Common myeloid progenitor, CD34-positive (primary cell): Measurements from ENCODE around the gene SFTPA1.
"Not testable (repeated sequence)": the region's sequence is repeated elsewhere in the genome, so short reads cannot be mapped to it uniquely, and the experiment has no call there.

Source experiments
- CTCF ChIA-PET: fragments of 350-600 bp; sonication (Branson Sonifier 250); formaldehyde crosslinking; loops from one replicate; lab custom pipeline; 2021; ENCODE audit warnings: antibody characterized with exemption; lab: Charles Lee
- POLR2A ChIA-PET: fragments of 350-600 bp; sonication (Branson Sonifier 250); formaldehyde crosslinking; loops from one replicate; lab custom pipeline; 2021; ENCODE audit warnings: antibody characterized with exemption; lab: Charles Lee
- DNase-seq, 3 donors: peaks; one replicate each; pipeline versions ENCODE4 v3.0.0 to v3.0.0-alpha.2; 2013
- H3K27ac ChIP-seq, 2 experiments: 1 replicate in 1 of 2; 2 replicates in 1 of 2; pipeline ENCODE4 v1.7.0; 2013; ENCODE audit warnings: inconsistent platforms in 2 of 2, low read length in 2 of 2, mild to moderate bottlenecking in 2 of 2, low read depth in 1 of 2, moderate library complexity in 1 of 2; ENCODE audit not compliant: severe bottlenecking in 2 of 2, insufficient read depth in 1 of 2, poor library complexity in 1 of 2
- H3K27me3 ChIP-seq, 5 experiments: replicated peaks in 2 of 5; 1 replicate in 3 of 5; 2 replicates in 2 of 5; pipeline versions ENCODE4 v1.6.1 to v1.7.0; 2013; ENCODE audit warnings: low read length in 4 of 5, mild to moderate bottlenecking in 2 of 5, moderate library complexity in 2 of 5, inconsistent platforms in 1 of 5; ENCODE audit not compliant: insufficient read depth in 5 of 5, control insufficient read depth in 4 of 5
- H3K36me3 ChIP-seq, 4 experiments: 1 replicate in 2 of 4; 2 replicates in 2 of 4; pipeline versions ENCODE4 v1.6.1 to v1.7.0; 2013; ENCODE audit warnings: low read length in 3 of 4, control low read depth in 1 of 4, mild to moderate bottlenecking in 1 of 4; ENCODE audit not compliant: control insufficient read depth in 4 of 4, insufficient read depth in 4 of 4
- H3K4me1 ChIP-seq, 4 experiments: 1 replicate in 3 of 4; 2 replicates in 1 of 4; pipeline versions ENCODE4 v1.6.1 to v1.7.1; 2013; ENCODE audit warnings: low read length in 3 of 4, mild to moderate bottlenecking in 3 of 4, control low read depth in 1 of 4, inconsistent platforms in 1 of 4, moderate library complexity in 1 of 4; ENCODE audit not compliant: control insufficient read depth in 4 of 4, insufficient read depth in 4 of 4; ENCODE audit errors: control extremely low read depth in 1 of 4
- H3K4me3 ChIP-seq, 7 experiments: 1 replicate in 4 of 7; 2 replicates in 3 of 7; pipeline versions ENCODE4 v1.5.1 to v1.7.0; 2013; ENCODE audit warnings: mild to moderate bottlenecking in 7 of 7, low read length in 6 of 7, moderate library complexity in 6 of 7, inconsistent platforms in 2 of 7, low read depth in 2 of 7, control low read depth in 1 of 7; ENCODE audit not compliant: insufficient read depth in 4 of 7, control insufficient read depth in 1 of 7; ENCODE audit errors: extremely low read depth in 1 of 7
- H3K9me3 ChIP-seq, 5 experiments: 1 replicate in 4 of 5; 2 replicates in 1 of 5; pipeline versions ENCODE4 v1.6.1 to v1.7.1; 2013; ENCODE audit warnings: low read length in 4 of 5, mild to moderate bottlenecking in 2 of 5, inconsistent platforms in 1 of 5, low read depth in 1 of 5, moderate library complexity in 1 of 5; ENCODE audit not compliant: control insufficient read depth in 4 of 5, insufficient read depth in 2 of 5; ENCODE audit errors: control extremely low read depth in 1 of 5
- WGBS: methylation state at CpG from one replicate; pipeline ENCODE4 v1.1.5; 2013; ENCODE audit not compliant: insufficient coverage; 5-methylcytosine and 5-hydroxymethylcytosine counted together

The SFTPA1 gene

GRCh38 chr10:79582096-79582495 lies 28.6 kb upstream of the SFTPA1 start:
- H3K4me1 ChIP-seq: no peaks in the 10 kb centered on the region
- peaks cover 0 to 4% (median 0%) of the 10 kb centered on the region in 5 experiments for H3K27me3 ChIP-seq
- no peak for DNase-seq
- ChIA-PET CTCF (no interaction called here), POLR2A (no interaction called here)
- H3K36me3 ChIP-seq: no peaks in the 10 kb centered on the region
- H3K4me3 ChIP-seq: no peak overlapping the region
- WGBS: 97% methylated on average over 5 of the region's 6 CpGs
- H3K9me3 ChIP-seq: peaks cover 0 to 7% (median 2%) of the 10 kb centered on the region in 5 experiments
- H3K27ac ChIP-seq: no peak overlapping the region

- H3K36me3 ChIP-seq, H3K27me3 ChIP-seq, H3K9me3 ChIP-seq, DNase-seq, POLR2A ChIA-PET, H3K27ac ChIP-seq, H3K4me3 ChIP-seq, H3K4me1 ChIP-seq, CTCF ChIA-PET: not testable (repeated sequence)
- 100% methylated on average over 1 of the region's 6 CpGs for WGBS
These were observed 27.8 kb upstream of the SFTPA1 start for GRCh38 chr10:79582954-79583353.

- Histone ChIP-seq H3K4me3 (no peak overlapping the region), H3K9me3 (peaks cover 0 to 7% (median 2%) of the 10 kb centered on the region in 5 experiments), H3K4me1 (no peaks in the 10 kb centered on the region), H3K36me3 (no peaks in the 10 kb centered on the region), H3K27me3 (peaks cover 0 to 4% (median 0%) of the 10 kb centered on the region in 5 experiments), H3K27ac (no peak overlapping the region)
- ChIA-PET POLR2A (no interaction called here), CTCF (no interaction called here)
- 97% methylated on average over 3 of the region's 7 CpGs for WGBS
- no peak for DNase-seq
These were observed 27.2 kb upstream of the SFTPA1 start for GRCh38 chr10:79583488-79584024.

GRCh38 chr10:79585870-79586527 lies 24.7 kb upstream of the SFTPA1 start:
- no peak overlapping the region for H3K4me3 ChIP-seq
- H3K4me1 ChIP-seq: no peaks in the 10 kb centered on the region
- ChIA-PET CTCF (no interaction called here), POLR2A (no interaction called here)
- peaks cover 0 to 8% (median 0%) of the 10 kb centered on the region in 5 experiments for H3K27me3 ChIP-seq
- no peak for DNase-seq
- no peaks in the 10 kb centered on the region for H3K9me3 ChIP-seq
- no peaks in the 10 kb centered on the region for H3K36me3 ChIP-seq
- WGBS: 96% methylated on average over 6 of the region's 11 CpGs
- H3K27ac ChIP-seq: no peak overlapping the region

- H3K4me1 ChIP-seq: no peaks in the 10 kb centered on the region
- H3K27ac ChIP-seq: no peak overlapping the region
- no peaks in the 10 kb centered on the region for H3K36me3 ChIP-seq
- no peak overlapping the region for H3K4me3 ChIP-seq
- POLR2A ChIA-PET: no interaction called here
- no CpG with 5 or more reads among the region's 2 CpGs for WGBS
- peaks cover 0 to 8% (median 0%) of the 10 kb centered on the region in 5 experiments for H3K27me3 ChIP-seq
- no peak for DNase-seq
- CTCF ChIA-PET: no interaction called here
- H3K9me3 ChIP-seq: no peaks in the 10 kb centered on the region
These were observed 23.8 kb upstream of the SFTPA1 start for GRCh38 chr10:79586933-79587332.

GRCh38 chr10:79588800-79589199 lies 21.9 kb upstream of the SFTPA1 start:
- no peaks in the 10 kb centered on the region for H3K36me3 ChIP-seq
- no peaks in the 10 kb centered on the region for H3K9me3 ChIP-seq
- no peak overlapping the region for H3K4me3 ChIP-seq
- ChIA-PET CTCF (no interaction called here), POLR2A (interaction anchor here (0.6 kb wide), 1 partner anchor 18 kb away, joined by 3 read pairs; no protein-coding TSS in a partner anchor)
- peaks cover 0 to 8% (median 0%) of the 10 kb centered on the region in 5 experiments for H3K27me3 ChIP-seq
- no peak overlapping the region for H3K27ac ChIP-seq
- no peaks in the 10 kb centered on the region for H3K4me1 ChIP-seq
- DNase-seq: peak in 1 of 3 donors; percentile 5

GRCh38 chr10:79593377-79593776 lies 17.4 kb upstream of the SFTPA1 start:
- no peak overlapping the region for H3K27ac ChIP-seq
- no peak for DNase-seq
- no peak overlapping the region for H3K4me3 ChIP-seq
- ChIA-PET POLR2A (no interaction called here), CTCF (interaction anchor here (0.9 kb wide), 1 partner anchor 15 kb away, joined by 3 read pairs; no protein-coding TSS in a partner anchor)
- peaks cover 0 to 14% (median 7%) of the 10 kb centered on the region in 5 experiments for H3K9me3 ChIP-seq
- 100% methylated on average over 1 of the region's 1 CpG for WGBS
- H3K36me3 ChIP-seq: no peaks in the 10 kb centered on the region
- H3K27me3 ChIP-seq: peaks cover 0 to 4% (median 0%) of the 10 kb centered on the region in 5 experiments
- no peaks in the 10 kb centered on the region for H3K4me1 ChIP-seq
